ENCODE results near the gene TNIP1.

DNA sequence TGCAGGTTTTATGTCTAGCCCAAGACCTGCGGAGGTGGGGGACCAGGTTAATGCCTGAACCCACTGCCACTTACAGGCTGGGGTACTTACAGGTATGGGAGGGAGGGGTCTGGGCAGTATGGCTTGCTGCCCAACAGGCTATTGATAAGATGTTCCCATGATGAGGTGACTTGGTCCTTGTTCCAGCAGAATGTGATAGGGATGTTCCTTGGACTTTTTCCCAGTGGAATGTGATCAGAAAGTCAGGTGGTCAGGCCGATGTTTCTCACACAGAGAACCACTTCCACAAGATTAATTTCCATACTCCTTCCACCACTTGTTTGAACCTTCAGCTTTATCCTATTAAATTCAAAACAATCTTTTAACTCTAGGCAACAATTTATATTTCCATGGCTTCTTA lies 87.4 kb downstream of the TNIP1 start:
- TF ChIP-seq, protein P1, sequence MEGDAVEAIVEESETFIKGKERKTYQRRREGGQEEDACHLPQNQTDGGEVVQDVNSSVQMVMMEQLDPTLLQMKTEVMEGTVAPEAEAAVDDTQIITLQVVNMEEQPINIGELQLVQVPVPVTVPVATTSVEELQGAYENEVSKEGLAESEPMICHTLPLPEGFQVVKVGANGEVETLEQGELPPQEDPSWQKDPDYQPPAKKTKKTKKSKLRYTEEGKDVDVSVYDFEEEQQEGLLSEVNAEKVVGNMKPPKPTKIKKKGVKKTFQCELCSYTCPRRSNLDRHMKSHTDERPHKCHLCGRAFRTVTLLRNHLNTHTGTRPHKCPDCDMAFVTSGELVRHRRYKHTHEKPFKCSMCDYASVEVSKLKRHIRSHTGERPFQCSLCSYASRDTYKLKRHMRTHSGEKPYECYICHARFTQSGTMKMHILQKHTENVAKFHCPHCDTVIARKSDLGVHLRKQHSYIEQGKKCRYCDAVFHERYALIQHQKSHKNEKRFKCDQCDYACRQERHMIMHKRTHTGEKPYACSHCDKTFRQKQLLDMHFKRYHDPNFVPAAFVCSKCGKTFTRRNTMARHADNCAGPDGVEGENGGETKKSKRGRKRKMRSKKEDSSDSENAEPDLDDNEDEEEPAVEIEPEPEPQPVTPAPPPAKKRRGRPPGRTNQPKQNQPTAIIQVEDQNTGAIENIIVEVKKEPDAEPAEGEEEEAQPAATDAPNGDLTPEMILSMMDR (conservative IDR thresholded peaks at IDR 0.05; ENCODE audit: low read length): no peak
- TF ChIP-seq EZH2phosphoT487 (IDR thresholded peaks at IDR 0.05; ENCODE audit: borderline replicate concordance, low read depth, low read length): no peak
